ENCODE measurements around the gene ZFHX3. TPM values are rescaled to one million over a fixed set of nuclear protein-coding genes. Genes with fewer than 3 reads are reported as not detected.

Gene ZFHX3
- total RNA-seq, 1 experiment from 2014 or later, result 21.8 TPM

DNA sequence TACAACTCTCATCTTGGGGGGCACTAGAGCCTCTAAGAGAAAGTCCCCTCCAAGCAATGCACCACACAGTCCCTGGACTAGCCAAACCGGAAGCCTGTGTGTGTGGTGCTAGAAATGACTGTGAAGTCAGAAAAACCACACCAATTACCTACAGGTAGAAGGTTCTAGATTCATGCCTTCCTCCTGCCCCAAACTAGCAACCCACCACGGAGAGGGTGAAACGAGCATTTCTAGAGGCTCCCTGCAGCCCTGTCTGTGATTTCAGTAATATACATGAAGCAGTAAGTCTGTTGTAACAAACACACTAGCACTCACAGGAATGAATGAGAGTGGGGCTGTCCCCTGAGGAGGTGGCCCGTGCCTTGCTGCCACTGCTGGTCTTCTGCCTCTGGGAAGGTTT, 13.6 kb downstream of the ZFHX3 start:
- POLR2A ChIA-PET (ENCODE audit: low non-redundant PET), result no interaction called here
- no peak overlapping the region for H3K27ac ChIP-seq (ENCODE audit: low read depth, low read length, poor library complexity, severe bottlenecking)
- no peaks in the 10 kb centered on the region for H3K9me3 ChIP-seq (ENCODE audit: low read depth, low read length, poor library complexity, severe bottlenecking)
- peaks cover 48% of the 10 kb centered on the region for H3K4me1 ChIP-seq (ENCODE audit: insufficient read depth, low read length, poor library complexity, severe bottlenecking)
- TF ChIP-seq CTCF (conservative IDR thresholded peaks at IDR 0.05; ENCODE audit: low read depth, low read length) (no peak), EZH2 (IDR thresholded peaks at IDR 0.05; ENCODE audit: borderline replicate concordance, low read depth, low read length, poor library complexity, severe bottlenecking) (no peak)
- intact Hi-C loops (cut with micrococcal nuclease; ENCODE audit: unreplicated experiment), result no loop called here
- no peak for DNase-seq (ENCODE audit: low spot score)
- H3K27me3 ChIP-seq (replicated peaks; ENCODE audit: insufficient read depth, low read depth, low read length, poor library complexity), result no peaks in the 10 kb centered on the region
- H3K4me3 ChIP-seq (ENCODE audit: low read depth, low read length, poor library complexity, severe bottlenecking), result no peak overlapping the region
- no TSS peak for BruUV-seq (replicated peaks)
- CTCF ChIA-PET, result interaction anchor here (1.3 kb wide), 1 partner anchor 162 kb away, joined by 4 read pairs; no protein-coding TSS in a partner anchor
- H3K36me3 ChIP-seq (ENCODE audit: insufficient read depth, low read length, poor library complexity, severe bottlenecking), result no peaks in the 10 kb centered on the region

DNA sequence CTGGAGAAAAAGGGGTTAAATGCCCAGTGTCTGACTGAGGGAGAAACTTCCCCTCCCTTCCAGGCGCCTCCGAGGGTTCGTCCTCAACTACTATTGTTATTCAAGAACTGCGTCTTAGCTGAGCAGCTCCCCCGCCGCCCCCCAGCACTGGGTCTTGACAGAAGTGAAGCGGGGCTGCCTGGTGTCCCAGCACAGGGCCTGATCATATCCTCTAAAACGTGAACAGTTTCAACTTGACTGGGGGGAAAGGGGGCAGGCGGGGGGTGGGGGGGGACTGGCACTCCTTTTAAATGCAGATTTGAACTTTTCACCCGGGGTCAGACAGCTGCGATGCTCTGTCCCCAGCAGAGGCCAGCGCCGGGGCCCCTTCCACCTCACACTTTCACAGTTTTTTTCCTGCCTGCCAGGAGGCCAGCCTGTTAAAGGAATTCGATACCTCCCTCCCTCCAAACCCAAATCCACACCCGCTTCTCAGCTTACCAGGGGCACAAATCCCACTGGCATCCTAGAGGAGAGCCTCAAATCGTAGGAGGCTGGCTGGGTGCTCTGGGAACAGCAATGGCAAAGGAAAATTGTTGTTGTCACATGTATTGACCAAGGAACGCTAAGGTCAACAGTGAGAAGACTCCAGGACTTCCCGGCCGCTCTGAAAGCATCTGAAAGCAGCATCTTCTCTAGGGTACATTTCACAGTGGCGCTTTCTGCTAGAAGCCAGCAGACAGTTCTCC, 14.5 kb downstream of the ZFHX3 start:
- ChIA-PET POLR2A (ENCODE audit: low non-redundant PET) (no interaction called here), CTCF (interaction anchor here (0.5 to 1.3 kb wide), 2 partner anchors 25 to 163 kb away, joined by 4 to 5 read pairs; no protein-coding TSS in a partner anchor)
- H3K4me3 ChIP-seq (ENCODE audit: low read depth, low read length, poor library complexity, severe bottlenecking), result no peak overlapping the region
- BruUV-seq (replicated peaks), result no TSS peak
- H3K9me3 ChIP-seq (ENCODE audit: low read depth, low read length, poor library complexity, severe bottlenecking), result no peaks in the 10 kb centered on the region
- no peaks in the 10 kb centered on the region for H3K36me3 ChIP-seq (ENCODE audit: insufficient read depth, low read length, poor library complexity, severe bottlenecking)
- peaks cover 48% of the 10 kb centered on the region for H3K4me1 ChIP-seq (ENCODE audit: insufficient read depth, low read length, poor library complexity, severe bottlenecking)
- intact Hi-C loops (cut with micrococcal nuclease; ENCODE audit: unreplicated experiment), result no loop called here
- H3K27ac ChIP-seq (ENCODE audit: low read depth, low read length, poor library complexity, severe bottlenecking), result peak overlapping the region; percentile 38
- DNase-seq (ENCODE audit: low spot score), result peak; percentile 30
- no peak for TF ChIP-seq CTCF (conservative IDR thresholded peaks at IDR 0.05; ENCODE audit: low read depth, low read length)
- TF ChIP-seq EZH2 (IDR thresholded peaks at IDR 0.05; ENCODE audit: borderline replicate concordance, low read depth, low read length, poor library complexity, severe bottlenecking), result no peak
- no peaks in the 10 kb centered on the region for H3K27me3 ChIP-seq (replicated peaks; ENCODE audit: insufficient read depth, low read depth, low read length, poor library complexity)

DNA sequence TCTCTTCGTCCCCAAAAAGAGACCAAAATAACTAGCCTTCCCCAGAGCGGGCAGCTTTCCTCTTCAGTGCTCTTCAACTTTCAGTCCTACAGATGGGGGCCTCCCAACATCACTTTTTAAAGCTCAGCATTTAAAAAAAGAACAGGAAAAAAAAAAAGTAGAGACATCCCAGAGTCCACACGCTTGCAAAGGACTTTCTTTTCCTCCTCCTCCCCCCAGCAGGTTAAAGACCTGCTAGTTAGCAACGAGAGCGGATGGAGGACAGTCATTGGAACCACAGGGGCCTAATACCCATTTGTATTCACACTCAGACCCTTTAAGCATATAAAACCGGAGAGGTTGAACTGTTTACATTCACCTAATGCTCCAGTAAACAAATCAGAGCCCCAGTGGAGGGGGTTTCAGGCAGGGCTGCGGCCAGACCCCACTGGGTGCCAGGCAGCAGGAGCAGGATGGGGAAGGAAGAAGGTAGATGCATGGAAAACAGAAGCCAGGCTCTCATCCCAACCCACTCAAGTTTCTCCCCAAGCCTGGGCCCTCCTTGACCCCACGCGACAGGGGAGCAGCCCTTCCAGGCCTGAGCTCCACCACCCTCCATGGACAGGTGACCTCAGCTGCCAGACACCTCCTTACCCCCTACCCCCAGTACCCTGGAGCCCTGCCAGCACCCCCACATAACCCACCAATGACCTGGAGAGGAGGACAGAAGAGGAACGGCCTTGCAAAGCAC, 15.2 kb downstream of the ZFHX3 start:
- H3K4me1 ChIP-seq (ENCODE audit: insufficient read depth, low read length, poor library complexity, severe bottlenecking), result peaks cover 44% of the 10 kb centered on the region
- ChIA-PET POLR2A (ENCODE audit: low non-redundant PET) (no interaction called here), CTCF (interaction anchor here (0.5 to 1.3 kb wide), 2 partner anchors 26 to 164 kb away, joined by 4 to 5 read pairs; no protein-coding TSS in a partner anchor)
- peak overlapping the region; percentile 38 for H3K27ac ChIP-seq (ENCODE audit: low read depth, low read length, poor library complexity, severe bottlenecking)
- H3K9me3 ChIP-seq (ENCODE audit: low read depth, low read length, poor library complexity, severe bottlenecking), result no peaks in the 10 kb centered on the region
- H3K36me3 ChIP-seq (ENCODE audit: insufficient read depth, low read length, poor library complexity, severe bottlenecking), result no peaks in the 10 kb centered on the region
- no peak for DNase-seq (ENCODE audit: low spot score)
- no peaks in the 10 kb centered on the region for H3K27me3 ChIP-seq (replicated peaks; ENCODE audit: insufficient read depth, low read depth, low read length, poor library complexity)
- no peak for TF ChIP-seq EZH2 (IDR thresholded peaks at IDR 0.05; ENCODE audit: borderline replicate concordance, low read depth, low read length, poor library complexity, severe bottlenecking)
- no peak for TF ChIP-seq CTCF (conservative IDR thresholded peaks at IDR 0.05; ENCODE audit: low read depth, low read length)
- intact Hi-C loops (cut with micrococcal nuclease; ENCODE audit: unreplicated experiment), result no loop called here
- no peak overlapping the region for H3K4me3 ChIP-seq (ENCODE audit: low read depth, low read length, poor library complexity, severe bottlenecking)
- no TSS peak for BruUV-seq (replicated peaks)

Data from A673 (cell line).